Central memory CD8-positive, alpha-beta T cell (primary cell): Measurements from ENCODE around the gene SERPINI1.

Source experiments
- ATAC-seq: fragments of 150-1000 bp; cut with Tn5 transposase; replicated peaks from 2 replicates; pipeline ENCODE4 v1.10.0; 2022; ENCODE audit warnings: mild to moderate bottlenecking, moderate FRiP score, moderate number of reproducible peaks; ENCODE audit not compliant: poor library complexity, severe bottlenecking; ENCODE audit errors: extremely low read depth
- DNase-seq, 2 donors: peaks; one replicate each; pipeline ENCODE4 v3.0.0; 2021; ENCODE audit warnings: low spot score in 2 of 2
- H3K27ac Mint-ChIP-seq: one replicate; pipeline ENCODE4 v1.8.0; 2022; ENCODE audit warnings: low read depth, mild to moderate bottlenecking, moderate library complexity, mixed read lengths
- H3K27me3 Mint-ChIP-seq: one replicate; pipeline ENCODE4 v1.8.0; 2022; ENCODE audit warnings: mixed read lengths
- H3K36me3 Mint-ChIP-seq: one replicate; pipeline ENCODE4 v1.8.0; 2022; ENCODE audit warnings: mild to moderate bottlenecking, moderate library complexity, mixed read lengths; ENCODE audit not compliant: insufficient read depth
- H3K4me1 Mint-ChIP-seq: one replicate; pipeline ENCODE4 v1.8.0; 2022; ENCODE audit warnings: mixed read lengths
- H3K4me3 Mint-ChIP-seq: one replicate; pipeline ENCODE4 v1.8.0; 2022; ENCODE audit warnings: mild to moderate bottlenecking, moderate library complexity, mixed read lengths
- H3K9me3 Mint-ChIP-seq: one replicate; pipeline ENCODE4 v1.8.0; 2022; ENCODE audit warnings: mixed read lengths

The SERPINI1 gene

DNA sequence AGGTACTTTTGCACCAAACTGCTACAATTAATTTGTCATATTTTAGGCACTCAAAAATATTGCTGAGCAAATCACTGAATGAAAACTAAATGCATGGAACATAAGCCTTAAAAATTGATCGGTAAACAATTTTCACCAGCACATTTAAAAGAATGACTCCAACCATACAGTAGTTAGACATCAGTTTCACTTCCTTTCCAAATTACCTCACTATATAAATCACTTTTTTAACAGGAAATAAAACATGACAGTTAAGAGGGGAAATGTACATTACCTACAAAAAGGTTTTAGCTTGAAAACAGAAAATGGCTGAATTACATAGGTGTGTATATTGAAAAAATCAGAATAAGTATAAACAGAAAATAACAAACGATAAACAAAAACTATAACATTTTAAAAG, 108.4 kb downstream of the SERPINI1 start:
- Mint-ChIP-seq H3K27ac (no peak overlapping the region), H3K4me3 (no peak overlapping the region), H3K27me3 (no peaks in the 10 kb centered on the region), H3K4me1 (no peaks in the 10 kb centered on the region), H3K36me3 (no peaks in the 10 kb centered on the region), H3K9me3 (no peaks in the 10 kb centered on the region)
- ATAC-seq: no peak
- DNase-seq: no peak

DNA sequence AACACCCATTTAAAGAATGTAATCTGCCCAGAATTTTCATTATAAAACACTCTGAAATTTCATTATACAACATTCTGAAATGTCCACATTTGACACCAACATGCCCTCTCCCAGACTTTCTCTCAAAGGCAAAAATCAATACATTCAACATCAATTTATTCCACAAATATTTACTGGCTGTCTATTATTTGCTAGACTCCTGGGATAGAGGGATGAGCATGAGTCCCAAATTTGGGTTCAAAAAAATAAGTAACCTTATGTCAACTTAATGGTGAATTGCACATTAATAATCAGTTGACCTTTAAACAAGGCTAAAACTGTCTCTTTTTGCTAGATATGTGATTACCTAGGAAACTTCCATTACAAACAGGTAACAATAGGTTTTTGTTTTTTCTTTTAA, 109.0 kb downstream of the SERPINI1 start:
- no peak for DNase-seq
- Mint-ChIP-seq H3K4me3 (no peak overlapping the region), H3K36me3 (no peaks in the 10 kb centered on the region), H3K27ac (no peak overlapping the region), H3K4me1 (no peaks in the 10 kb centered on the region), H3K9me3 (no peaks in the 10 kb centered on the region), H3K27me3 (no peaks in the 10 kb centered on the region)
- no peak for ATAC-seq

- DNase-seq (no peak), ATAC-seq (no peak)
- no peaks in the 10 kb centered on the region for H3K4me1 Mint-ChIP-seq
- no peak overlapping the region for H3K27ac Mint-ChIP-seq
- H3K9me3 Mint-ChIP-seq: no peaks in the 10 kb centered on the region
- no peaks in the 10 kb centered on the region for H3K36me3 Mint-ChIP-seq
- H3K4me3 Mint-ChIP-seq: no peak overlapping the region
- H3K27me3 Mint-ChIP-seq: no peaks in the 10 kb centered on the region
Measured at GRCh38 chr3:167851171-167851570, 115.7 kb downstream of the SERPINI1 start.

DNA sequence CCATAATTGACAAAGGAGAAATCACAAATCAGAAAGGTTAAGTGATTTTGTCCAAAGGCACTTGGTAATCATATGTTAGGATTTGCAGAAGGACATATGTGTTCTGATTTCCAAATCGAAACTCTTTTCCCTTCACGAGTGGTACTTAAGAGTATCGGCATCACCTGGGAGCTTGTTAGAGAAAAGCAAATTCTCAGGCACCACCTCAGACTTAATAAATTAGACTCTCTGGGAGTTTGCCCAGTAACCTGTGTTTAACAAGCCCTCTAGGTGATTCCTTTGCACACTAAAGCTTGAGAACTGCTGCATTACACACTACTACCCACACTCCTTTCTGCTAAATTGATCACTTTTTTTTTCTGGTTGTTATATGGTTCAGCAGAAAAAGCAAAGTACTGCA, 116.2 kb downstream of the SERPINI1 start:
- H3K36me3 Mint-ChIP-seq: no peaks in the 10 kb centered on the region
- H3K9me3 Mint-ChIP-seq: no peaks in the 10 kb centered on the region
- no peak for DNase-seq
- H3K4me1 Mint-ChIP-seq: no peaks in the 10 kb centered on the region
- ATAC-seq: no peak
- no peak overlapping the region for H3K4me3 Mint-ChIP-seq
- no peak overlapping the region for H3K27ac Mint-ChIP-seq
- H3K27me3 Mint-ChIP-seq: no peaks in the 10 kb centered on the region

DNA sequence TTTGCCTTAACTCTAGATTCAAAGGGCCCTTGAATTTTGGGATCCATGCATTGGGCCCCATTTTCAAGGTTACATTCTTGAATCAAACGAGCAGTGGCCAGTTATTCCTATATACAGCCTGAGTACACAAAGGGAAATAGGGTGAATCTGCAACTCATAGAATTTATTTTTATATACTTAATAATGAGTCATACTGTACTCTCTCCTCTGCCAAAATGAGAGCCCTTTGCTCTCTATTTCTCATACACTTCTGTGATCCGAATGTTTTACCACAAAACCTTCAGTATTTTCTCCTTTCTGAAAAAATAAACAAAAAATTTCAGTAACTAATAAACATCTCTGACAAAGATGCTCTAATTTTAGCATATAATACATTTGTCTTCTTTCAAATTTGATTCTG, 116.7 kb downstream of the SERPINI1 start:
- H3K27me3 Mint-ChIP-seq: no peaks in the 10 kb centered on the region
- H3K9me3 Mint-ChIP-seq: no peaks in the 10 kb centered on the region
- no peak for ATAC-seq
- H3K27ac Mint-ChIP-seq: no peak overlapping the region
- no peak for DNase-seq
- H3K4me1 Mint-ChIP-seq: no peaks in the 10 kb centered on the region
- no peaks in the 10 kb centered on the region for H3K36me3 Mint-ChIP-seq
- H3K4me3 Mint-ChIP-seq: no peak overlapping the region

DNA sequence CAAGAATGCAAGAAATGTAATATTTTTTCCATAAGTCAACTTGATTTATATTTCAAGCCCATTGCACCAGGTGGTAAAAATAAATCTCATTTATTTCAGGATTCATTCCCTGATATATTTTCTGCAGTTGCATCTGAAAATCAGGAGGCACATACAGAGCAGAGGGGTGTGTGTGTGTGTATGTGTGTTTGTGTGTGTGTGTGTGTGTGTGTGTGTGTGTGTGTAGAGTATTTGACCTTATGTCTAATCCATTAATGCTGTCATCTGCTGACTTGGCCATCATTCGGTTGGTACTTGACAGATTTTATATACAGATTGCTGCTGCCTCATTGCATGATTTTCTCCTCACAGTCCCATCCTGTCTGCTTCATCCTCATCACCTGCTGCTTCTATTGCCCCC, 118.5 kb downstream of the SERPINI1 start:
- Mint-ChIP-seq H3K9me3 (no peaks in the 10 kb centered on the region), H3K27ac (no peak overlapping the region), H3K4me1 (no peaks in the 10 kb centered on the region), H3K27me3 (no peaks in the 10 kb centered on the region), H3K4me3 (no peak overlapping the region), H3K36me3 (no peaks in the 10 kb centered on the region)
- DNase-seq (no peak), ATAC-seq (no peak)

- no peak overlapping the region for H3K4me3 Mint-ChIP-seq
- ATAC-seq (no peak), DNase-seq (no peak)
- no peaks in the 10 kb centered on the region for H3K9me3 Mint-ChIP-seq
- H3K27ac Mint-ChIP-seq: no peak overlapping the region
- no peaks in the 10 kb centered on the region for H3K4me1 Mint-ChIP-seq
- no peaks in the 10 kb centered on the region for H3K36me3 Mint-ChIP-seq
- peaks cover 3% of the 10 kb centered on the region for H3K27me3 Mint-ChIP-seq
Measured at GRCh38 chr3:167854846-167855245, 119.3 kb downstream of the SERPINI1 start.

- Mint-ChIP-seq H3K4me1 (no peaks in the 10 kb centered on the region), H3K9me3 (no peaks in the 10 kb centered on the region), H3K27me3 (peaks cover 8% of the 10 kb centered on the region), H3K4me3 (no peak overlapping the region), H3K27ac (no peak overlapping the region), H3K36me3 (no peaks in the 10 kb centered on the region)
- ATAC-seq (no peak), DNase-seq (no peak)
Measured at GRCh38 chr3:167855306-167855705, 119.8 kb downstream of the SERPINI1 start.

GRCh38 chr3:167858865-167859264, 123.3 kb downstream of the SERPINI1 start:
- no peak for DNase-seq
- Mint-ChIP-seq H3K36me3 (no peaks in the 10 kb centered on the region), H3K4me1 (no peaks in the 10 kb centered on the region), H3K27me3 (peaks cover 9% of the 10 kb centered on the region), H3K4me3 (no peak overlapping the region), H3K9me3 (no peaks in the 10 kb centered on the region), H3K27ac (no peak overlapping the region)
- ATAC-seq: no peak

DNA sequence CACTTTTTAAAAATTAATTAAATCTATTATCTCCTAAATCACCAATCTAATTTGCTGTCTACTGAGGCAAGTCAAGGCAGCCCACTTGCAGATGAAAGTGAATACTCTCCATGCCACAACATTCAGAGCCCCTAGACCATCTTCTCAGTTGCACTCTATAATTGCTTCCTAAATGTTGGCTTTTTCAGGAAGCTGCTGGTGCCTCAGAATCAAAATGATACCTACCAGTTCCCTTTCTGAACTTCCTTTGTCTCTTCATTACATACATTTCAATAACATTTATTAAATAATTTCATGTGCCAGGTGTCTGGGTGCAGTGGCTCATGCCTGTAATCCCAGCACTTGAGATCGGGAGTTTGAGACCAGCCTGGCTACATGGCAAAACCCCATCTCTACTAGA, 124.1 kb downstream of the SERPINI1 start:
- H3K27me3 Mint-ChIP-seq: peaks cover 9% of the 10 kb centered on the region
- DNase-seq: no peak
- no peak overlapping the region for H3K4me3 Mint-ChIP-seq
- H3K36me3 Mint-ChIP-seq: no peaks in the 10 kb centered on the region
- no peaks in the 10 kb centered on the region for H3K4me1 Mint-ChIP-seq
- no peak for ATAC-seq
- H3K27ac Mint-ChIP-seq: no peak overlapping the region
- no peaks in the 10 kb centered on the region for H3K9me3 Mint-ChIP-seq

DNA sequence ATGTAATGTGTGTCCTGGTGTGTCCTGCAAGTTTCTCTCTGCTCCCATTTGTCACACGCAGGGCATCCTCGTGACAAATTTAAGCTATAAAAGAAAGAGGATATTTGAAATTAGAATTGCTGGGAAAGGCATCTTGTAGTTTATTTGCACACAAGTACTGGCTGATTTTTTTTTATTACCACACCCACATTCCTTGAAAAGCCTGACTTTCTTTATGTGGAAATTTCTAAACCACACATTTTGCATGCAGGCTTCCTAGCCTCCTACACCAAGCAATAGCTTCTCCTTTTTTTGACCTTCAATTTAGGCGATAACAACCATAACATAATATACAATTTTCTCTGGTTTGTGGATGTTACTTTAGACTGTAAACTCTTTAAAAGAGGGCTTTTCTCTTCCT, 126.1 kb downstream of the SERPINI1 start:
- no peak overlapping the region for H3K27ac Mint-ChIP-seq
- no peaks in the 10 kb centered on the region for H3K36me3 Mint-ChIP-seq
- no peak overlapping the region for H3K4me3 Mint-ChIP-seq
- ATAC-seq (no peak), DNase-seq (no peak)
- no peaks in the 10 kb centered on the region for H3K4me1 Mint-ChIP-seq
- no peaks in the 10 kb centered on the region for H3K9me3 Mint-ChIP-seq
- H3K27me3 Mint-ChIP-seq: peaks cover 9% of the 10 kb centered on the region

DNA sequence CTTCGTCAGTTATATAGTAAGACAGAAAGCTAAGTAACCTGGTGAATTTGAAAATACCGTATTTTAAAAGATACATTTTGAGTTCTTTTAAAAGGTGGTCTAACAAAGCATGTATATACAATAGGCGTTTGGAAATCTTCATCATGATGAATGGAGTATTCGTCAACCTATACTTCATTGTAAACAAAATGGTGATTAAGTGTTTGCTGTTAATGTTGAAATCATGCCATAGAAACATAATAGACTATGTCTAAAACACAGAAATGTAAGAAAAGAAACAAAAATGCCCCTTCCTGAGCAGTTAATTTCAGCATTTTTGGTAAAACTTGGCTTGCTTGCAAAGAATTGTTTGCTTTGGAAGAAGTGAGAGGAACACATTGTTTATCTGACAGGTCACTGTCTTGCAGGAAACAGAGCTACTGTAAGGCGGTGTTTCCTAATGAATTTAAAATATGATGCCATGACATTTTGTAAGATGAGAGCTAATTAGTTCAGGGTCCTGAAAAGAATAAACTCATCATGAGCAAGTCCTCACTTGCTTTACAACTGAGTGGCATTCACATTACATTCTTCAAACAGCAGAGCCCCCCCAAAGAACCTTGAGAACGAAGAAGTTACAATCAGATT, 126.7 kb downstream of the SERPINI1 start:
- Mint-ChIP-seq H3K27ac (no peak overlapping the region), H3K9me3 (no peaks in the 10 kb centered on the region), H3K4me1 (no peaks in the 10 kb centered on the region), H3K36me3 (no peaks in the 10 kb centered on the region), H3K4me3 (no peak overlapping the region), H3K27me3 (peaks cover 9% of the 10 kb centered on the region)
- ATAC-seq: no peak
- no peak for DNase-seq

GRCh38 chr3:167863811-167864551, 128.5 kb downstream of the SERPINI1 start:
- Mint-ChIP-seq H3K27me3 (peaks cover 19% of the 10 kb centered on the region), H3K4me3 (no peak overlapping the region), H3K27ac (no peak overlapping the region), H3K36me3 (no peaks in the 10 kb centered on the region), H3K9me3 (no peaks in the 10 kb centered on the region), H3K4me1 (no peaks in the 10 kb centered on the region)
- ATAC-seq: no peak
- no peak for DNase-seq
